Measurements from ENCODE around the gene BLVRA.

Gene BLVRA

DNA sequence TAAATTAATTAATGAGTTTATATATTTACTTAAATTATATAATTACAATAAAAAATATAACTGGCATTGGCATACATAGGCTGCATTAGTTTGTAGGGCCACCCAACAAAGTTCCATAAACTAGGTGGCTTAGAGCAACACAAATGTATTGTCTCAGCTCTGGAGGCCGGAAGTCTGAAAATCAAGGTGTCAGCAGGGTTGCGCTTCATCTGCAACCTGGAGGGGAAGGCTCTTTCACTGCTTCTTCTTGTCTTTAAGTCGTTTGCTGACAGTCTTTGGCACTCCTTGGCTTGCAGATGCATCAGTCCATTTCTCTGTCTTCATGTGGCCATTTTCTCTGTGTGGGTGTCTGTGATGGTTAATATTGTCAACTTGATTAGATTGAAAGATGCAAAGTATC, 6.1 kb upstream of the BLVRA start:
- no peak overlapping the region for H3K4me3 ChIP-seq (ENCODE audit: low read depth, low read length)
- TF ChIP-seq CTCF (IDR thresholded peaks at IDR 0.05; ENCODE audit: low read depth, low read length, missing control alignments) = no peak
- DNase-seq (ENCODE audit: low read depth) = no peak

- TF ChIP-seq CTCF (IDR thresholded peaks at IDR 0.05; ENCODE audit: low read depth, low read length, missing control alignments) = no peak
- no peak overlapping the region for H3K4me3 ChIP-seq (ENCODE audit: low read depth, low read length)
- no peak for DNase-seq (ENCODE audit: low read depth)
Measured at GRCh38 chr7:43753271-43753810, 5.1 kb upstream of the BLVRA start.

DNA sequence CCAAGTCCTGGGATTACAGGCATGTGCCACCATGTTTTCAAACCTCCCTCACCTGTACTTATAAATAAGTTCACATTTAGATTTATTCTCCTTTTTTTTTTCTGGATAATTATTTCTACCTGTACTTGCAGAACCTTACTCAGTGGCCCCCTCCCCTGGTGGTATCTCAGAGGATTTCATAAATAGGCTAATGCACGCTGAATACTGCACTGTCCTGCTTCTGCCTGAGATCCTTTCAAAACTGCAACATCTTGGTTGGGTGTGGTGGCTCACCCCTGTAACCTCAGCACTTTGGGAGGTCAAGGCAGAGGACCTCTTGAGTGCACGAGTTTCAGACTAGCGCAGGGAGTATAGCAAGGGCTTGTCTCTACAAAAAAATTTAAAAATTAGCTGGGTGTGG, 4.6 kb upstream of the BLVRA start:
- DNase-seq (ENCODE audit: low read depth) = no peak
- H3K4me3 ChIP-seq (ENCODE audit: low read depth, low read length) = no peak overlapping the region
- no peak for TF ChIP-seq CTCF (IDR thresholded peaks at IDR 0.05; ENCODE audit: low read depth, low read length, missing control alignments)

DNA sequence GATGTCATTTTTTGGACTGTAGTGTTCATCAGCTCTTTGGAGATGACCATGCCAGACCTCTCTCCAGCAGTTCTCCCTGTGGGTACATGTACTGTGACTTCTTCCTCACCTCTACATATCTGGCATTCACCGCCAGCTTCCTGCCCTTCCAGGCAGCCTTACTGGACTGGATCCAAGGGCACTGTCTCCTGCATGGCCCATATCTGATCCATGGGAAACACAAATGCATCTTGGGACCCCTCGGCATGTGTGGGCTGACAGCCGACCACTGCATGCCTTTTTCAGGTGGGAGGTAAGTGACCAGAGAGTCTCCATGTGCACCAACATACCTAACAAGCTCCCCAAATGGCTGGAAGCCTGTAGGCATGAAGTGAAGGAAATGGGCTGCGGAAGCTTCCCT, 3.9 kb upstream of the BLVRA start:
- no peak overlapping the region for H3K4me3 ChIP-seq (ENCODE audit: low read depth, low read length)
- no peak for TF ChIP-seq CTCF (IDR thresholded peaks at IDR 0.05; ENCODE audit: low read depth, low read length, missing control alignments)
- DNase-seq (ENCODE audit: low read depth) = no peak

DNA sequence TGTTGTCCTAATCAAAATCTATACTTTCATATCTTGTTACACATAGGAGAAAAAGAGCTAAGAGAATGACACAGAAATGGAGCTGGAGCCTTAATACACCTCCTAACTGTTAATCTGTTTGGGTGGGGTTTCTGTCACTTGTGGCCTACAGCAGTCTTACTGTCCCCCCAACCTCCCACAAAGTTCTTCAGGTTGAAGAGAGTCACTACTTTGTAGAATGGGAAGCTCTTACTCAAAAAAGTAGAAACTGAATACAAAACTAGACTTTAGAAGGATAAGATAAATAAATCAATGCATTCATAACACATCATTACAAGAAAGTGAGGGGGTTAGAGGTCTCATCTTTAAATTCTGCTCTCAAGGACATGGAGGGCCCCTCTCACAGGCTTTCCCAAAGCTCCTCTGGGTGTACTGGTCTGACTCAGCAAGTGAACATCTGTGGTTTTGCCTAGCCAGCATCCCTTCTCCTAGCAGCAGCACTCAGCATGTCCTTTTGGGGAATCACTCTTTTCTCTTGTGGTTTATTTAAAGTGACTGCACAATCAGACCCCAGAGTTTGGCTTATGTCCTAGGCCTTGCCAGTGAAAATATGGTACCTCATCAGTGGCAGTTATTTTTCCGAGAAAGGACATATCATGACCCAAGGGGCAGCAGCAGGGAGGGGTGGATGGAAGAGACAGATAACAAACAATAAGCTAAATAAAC, 2.0 kb upstream of the BLVRA start:
- no peak for DNase-seq (ENCODE audit: low read depth)
- no peak for TF ChIP-seq CTCF (IDR thresholded peaks at IDR 0.05; ENCODE audit: low read depth, low read length, missing control alignments)
- H3K4me3 ChIP-seq (ENCODE audit: low read depth, low read length) = no peak overlapping the region

GRCh38 chr7:43757073-43757720, 1.3 kb upstream of the BLVRA start:
- TF ChIP-seq CTCF (IDR thresholded peaks at IDR 0.05; ENCODE audit: low read depth, low read length, missing control alignments) = no peak
- no peak overlapping the region for H3K4me3 ChIP-seq (ENCODE audit: low read depth, low read length)
- DNase-seq (ENCODE audit: low read depth) = no peak
